ENCODE data around the gene AP3B2.

The AP3B2 gene

DNA sequence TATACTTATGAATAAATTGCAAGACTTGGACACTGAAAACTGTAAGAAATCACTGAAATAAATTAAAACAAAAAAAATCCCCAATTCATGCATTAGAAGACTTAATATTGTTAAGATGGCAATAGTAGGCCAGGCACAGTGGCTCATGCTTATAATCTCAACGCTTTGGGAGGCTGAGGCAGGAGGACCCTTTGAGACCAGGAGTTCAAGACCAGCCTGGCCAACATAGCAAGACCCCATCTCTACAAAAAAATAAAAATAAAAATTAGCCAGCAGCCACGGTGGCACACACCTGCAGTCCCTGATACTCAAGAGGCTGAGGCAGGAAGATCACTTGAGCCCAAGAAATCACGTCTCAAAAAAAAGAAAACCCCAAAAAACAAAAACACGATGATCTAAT, 98.3 kb downstream of the AP3B2 start:
- TF ChIP-seq TAF1 (IDR thresholded peaks at IDR 0.05; ENCODE audit: borderline replicate concordance, insufficient read depth, low read length): no peak
- no peak for TF ChIP-seq FOXP2 (optimal IDR thresholded peaks at IDR 0.05; ENCODE audit: borderline replicate concordance, extremely low read depth, extremely low read length, insufficient read depth)
- no peak for TF ChIP-seq SIN3A (IDR thresholded peaks at IDR 0.05; ENCODE audit: borderline replicate concordance, insufficient read depth, low read length)
